ENCODE data around the gene EPHA3.

DNA sequence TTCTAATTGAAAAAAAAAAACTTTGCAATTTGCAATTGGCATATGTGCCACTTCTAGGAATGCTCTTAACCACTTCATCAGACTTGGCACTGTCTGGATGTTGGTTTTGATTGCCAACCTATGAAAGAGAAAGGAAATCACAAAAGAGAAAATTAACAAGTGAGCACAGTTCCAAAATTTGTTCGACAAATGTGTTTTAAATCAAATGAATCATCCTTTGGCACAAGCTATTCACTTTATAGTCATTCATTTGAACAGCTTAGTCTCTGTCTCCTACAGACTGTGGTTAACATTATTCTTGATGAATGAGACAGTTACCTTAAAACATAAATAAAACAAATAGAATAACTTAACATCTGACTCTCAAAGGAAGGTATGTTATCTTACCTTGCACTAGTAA, 265.0 kb downstream of the EPHA3 start:
- TF ChIP-seq, protein P1, sequence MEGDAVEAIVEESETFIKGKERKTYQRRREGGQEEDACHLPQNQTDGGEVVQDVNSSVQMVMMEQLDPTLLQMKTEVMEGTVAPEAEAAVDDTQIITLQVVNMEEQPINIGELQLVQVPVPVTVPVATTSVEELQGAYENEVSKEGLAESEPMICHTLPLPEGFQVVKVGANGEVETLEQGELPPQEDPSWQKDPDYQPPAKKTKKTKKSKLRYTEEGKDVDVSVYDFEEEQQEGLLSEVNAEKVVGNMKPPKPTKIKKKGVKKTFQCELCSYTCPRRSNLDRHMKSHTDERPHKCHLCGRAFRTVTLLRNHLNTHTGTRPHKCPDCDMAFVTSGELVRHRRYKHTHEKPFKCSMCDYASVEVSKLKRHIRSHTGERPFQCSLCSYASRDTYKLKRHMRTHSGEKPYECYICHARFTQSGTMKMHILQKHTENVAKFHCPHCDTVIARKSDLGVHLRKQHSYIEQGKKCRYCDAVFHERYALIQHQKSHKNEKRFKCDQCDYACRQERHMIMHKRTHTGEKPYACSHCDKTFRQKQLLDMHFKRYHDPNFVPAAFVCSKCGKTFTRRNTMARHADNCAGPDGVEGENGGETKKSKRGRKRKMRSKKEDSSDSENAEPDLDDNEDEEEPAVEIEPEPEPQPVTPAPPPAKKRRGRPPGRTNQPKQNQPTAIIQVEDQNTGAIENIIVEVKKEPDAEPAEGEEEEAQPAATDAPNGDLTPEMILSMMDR (IDR thresholded peaks at IDR 0.05) = no peak
- TF ChIP-seq POLR2A (IDR thresholded peaks at IDR 0.05) = no peak
